OCI-M1 (cell line): Measurements from ENCODE around the gene OPN4.

ENCODE experiments used
- DNase-seq: peaks from one replicate; lab custom pipeline; 2025; lab: John Stamatoyannopoulos, UW

Gene OPN4

DNA sequence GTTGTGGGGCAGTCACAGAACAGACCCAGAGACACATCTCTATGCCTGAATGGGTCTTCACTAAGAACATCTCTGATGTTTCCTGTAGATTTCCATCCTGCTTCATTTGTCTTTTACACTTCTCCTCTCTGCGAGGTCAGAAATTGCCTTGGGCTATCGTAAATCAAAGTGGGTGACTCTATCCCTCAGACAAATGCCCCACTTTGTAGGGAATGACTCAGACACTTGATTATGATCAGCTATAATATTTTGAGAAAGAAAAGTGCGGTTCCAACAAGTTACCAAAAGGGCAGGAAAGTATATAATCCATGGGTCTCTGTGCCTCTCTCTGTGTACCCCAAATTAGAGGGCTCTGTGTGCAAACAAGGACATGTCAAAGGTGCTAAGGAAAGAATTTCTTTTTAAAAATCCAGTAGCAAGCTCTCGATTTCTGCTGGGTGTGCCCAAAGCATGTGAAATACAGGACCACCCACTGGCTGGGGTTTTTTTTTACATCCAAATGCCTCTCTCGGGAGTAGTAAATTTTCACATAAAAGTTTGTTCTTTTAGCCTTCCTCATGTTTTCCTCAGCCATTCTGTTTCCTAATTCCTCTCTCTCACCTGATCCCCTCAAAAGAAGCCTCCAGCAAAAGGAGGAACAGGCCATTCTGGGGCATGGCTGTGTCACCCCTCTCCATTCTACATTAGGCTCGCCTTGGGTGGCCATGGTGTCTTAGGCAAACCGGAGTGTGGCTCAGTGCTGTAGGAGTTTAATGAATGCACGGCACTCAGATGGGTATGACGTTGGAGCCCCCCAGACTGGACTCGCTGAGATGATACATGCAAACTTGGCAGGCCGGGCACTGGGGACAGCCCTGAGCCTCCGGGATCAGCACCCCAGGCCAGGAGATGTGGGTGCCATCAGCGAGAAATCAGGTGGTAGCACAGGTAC is 6.3 kb upstream of the OPN4 start:
- no peak for DNase-seq

DNA sequence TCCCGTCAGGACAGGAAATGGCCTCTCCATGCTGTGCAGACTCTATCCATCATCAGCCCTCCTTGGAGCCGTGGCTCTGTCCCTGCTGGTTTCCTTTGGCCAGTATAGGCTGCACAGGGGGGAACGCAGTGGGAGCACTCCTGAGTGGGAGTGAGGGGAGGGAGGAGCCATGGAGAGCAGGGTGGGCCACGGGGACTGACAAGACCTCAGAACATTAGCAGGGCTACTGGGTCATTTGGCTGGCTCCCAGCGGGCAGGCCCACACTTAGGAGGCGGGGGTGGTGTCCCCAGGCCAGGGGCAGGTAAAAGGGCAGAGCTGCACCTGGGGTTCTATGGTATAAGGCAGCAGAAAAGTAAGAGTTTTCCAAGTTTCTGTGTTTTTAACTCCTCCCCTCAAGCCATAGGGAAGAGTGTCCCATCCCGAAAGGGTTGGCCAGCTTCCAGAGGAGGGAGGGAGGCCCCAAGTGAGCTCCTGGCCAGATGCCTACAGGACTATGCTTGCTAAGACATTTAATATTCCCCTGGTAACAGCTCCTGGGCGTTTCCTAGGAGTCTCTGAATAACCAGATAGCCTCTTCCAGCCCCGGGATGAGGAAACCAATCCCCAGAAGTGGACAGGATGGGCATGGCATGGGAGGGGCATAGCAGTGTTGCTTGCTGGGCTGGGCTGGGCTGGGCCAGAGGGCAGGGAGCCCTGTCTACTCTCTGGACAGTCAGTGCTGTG is 5.5 kb upstream of the OPN4 start:
- no peak for DNase-seq

DNA sequence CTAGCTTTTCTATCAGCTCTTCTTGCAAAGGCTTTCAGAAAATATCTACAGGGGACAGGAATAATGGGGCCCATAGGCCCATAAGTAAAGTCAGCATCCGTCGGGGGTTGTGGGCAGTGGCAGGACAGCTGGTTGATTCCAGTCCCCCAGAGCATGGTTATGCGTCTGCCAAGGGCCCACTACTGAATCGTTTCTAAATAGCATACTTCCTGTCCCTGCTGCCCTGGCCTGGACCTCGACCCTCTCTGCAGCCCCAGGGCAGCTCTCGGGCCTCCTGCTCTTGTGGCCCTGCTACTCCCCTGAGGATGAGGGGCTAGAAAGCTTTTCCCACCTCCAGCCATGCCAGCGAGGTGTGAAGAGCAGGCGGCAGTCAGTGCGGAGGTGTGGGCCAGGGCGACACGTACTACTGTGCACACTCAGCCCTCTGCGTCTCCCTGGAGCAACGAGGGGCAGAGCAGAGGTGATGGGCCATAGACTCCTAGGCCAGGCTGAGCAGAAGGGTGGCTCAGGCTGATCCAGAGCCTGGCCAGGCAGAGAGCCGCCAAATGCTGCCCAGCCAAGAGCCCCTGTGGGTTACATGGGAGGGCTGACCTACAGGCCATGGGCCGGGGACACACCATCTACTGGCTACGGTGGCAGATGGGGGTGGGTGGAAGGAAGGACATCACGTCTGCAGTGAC is 4.7 kb upstream of the OPN4 start:
- DNase-seq, result no peak

DNA sequence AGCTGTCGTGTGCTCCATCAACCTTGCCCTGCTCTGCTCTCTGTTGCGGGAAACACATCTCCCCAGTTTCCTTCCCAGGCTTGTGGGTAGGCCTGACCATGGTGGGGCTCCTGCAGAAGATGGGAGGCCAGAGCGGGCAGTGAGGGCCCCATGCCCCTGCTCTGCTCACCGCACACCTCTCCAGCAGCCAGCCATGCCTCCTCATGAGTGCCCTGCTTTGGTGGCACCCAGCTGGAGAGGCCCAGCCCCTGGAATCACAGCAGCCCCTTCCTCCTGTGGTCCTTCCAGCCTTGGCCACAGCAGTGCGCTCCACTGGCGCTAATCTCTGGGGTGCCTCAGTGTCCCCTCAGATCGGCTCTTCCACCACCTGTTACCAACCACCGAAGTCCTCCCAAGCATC is 4.2 kb upstream of the OPN4 start:
- DNase-seq, result no peak

DNA sequence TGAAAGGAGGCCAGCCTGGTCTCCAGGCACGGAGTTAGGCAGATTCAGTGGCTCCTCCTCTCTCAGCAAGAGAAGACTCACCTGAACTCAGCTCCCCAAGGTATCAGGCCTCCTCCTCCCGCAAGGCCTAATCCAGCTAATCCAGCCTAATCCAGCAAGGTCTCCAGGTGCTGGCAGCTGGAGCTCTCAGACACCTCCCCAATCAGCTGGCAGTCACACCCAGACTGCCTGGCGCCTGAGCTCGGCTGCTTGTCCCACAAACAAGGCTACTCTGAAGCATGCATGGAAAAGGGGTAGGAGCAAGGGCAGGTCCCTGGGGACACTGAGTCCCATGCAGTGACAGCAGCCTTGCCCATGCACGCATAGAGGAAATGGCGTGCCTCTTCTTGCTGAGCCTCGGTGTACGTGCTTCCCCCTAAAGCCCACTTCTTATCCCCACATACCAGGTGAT is 3.3 kb upstream of the OPN4 start:
- DNase-seq, result no peak

DNA sequence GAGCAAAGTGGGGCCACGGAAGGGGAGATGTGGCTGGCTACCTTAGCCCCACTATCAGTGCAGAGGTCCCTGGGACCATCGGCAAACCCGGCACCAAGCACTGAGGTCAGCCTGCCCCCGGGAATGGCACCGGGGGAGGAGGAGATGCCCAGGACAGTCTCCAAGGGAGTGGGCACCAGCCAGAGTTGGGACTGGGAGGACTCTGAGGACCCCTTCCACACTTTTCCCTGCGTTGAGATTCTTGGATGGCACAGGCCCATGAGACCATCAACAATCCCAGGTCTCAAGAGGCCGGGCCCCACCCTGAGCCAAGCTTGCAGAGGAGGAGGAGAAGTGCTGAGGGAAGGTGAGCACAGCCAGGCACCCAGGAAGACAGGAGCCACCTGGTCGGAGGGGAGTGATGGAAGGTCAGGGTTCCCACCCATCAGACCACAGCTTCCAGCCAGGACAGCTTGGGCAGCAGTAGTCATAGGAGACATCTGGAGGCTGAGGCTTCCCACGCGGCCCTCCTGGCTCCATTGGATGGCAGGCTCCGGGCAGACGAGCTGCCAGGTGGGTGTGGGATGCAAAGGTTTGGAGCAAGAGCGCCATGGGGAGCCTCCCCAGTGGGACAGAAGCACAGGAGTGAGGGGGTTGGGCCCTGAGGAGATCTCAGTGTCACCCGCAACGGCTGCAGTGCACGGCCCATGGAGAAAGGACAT is 2.6 kb upstream of the OPN4 start:
- DNase-seq, result no peak

DNA sequence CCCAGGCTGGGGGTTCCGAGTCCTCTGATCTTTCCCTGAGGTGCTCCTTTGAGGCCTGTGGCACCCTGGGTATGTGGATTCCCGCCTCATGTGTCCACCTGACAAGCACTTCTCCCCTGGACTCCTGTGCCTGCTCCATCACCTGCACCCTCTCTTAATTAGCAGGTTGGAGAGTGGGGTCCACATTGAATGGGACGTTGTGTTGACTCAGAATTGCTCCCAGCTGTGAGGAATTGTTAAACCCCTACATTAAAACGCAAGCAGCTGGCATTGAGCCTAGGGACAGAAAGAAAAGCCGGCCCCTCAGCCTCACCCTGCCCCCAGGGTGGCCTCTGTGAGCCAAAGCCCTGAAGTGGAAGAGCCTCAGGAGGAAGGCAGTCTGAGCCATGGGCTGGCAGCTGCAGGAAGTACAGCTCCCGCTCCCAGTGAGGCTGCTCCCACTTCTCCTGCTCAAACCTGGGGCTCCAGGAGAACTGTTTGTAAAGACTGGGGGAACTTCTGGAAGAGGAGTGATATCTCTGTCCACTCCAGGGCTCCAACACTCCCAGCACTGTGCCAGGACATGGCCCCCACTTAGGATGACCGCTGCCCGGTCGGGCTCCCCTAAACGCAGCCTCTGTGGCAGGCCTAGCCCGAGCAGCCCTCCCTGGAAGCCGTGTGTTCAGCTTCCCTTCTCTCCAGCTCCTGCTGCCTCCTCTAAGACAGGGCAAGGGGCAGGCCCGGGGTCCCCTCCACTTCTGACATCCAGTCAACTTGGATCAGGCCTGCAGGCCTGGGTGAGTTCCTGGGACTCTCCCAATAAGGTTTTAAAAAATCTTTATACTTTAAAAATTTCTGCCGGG is 1.8 kb upstream of the OPN4 start:
- no peak for DNase-seq

DNA sequence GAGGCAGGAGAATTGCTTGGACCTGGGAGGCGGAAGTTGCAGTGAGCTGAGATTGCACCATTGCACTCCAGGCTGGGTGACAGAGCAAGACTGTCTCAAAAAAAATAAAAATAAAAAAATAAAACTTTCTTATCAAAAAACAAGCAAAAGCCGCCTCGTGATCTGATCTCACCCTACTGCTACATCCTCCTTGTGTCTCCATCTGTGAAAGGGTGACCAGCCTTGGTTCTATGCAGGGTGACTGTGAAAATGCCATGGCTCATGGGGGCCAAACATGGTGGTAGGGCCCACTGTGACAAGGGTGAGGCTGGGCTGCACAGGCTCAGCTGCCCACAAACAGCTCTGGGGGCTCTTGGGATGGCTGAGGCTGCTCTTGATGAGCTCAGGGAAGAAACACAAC is 968 bp upstream of the OPN4 start:
- no peak for DNase-seq

DNA sequence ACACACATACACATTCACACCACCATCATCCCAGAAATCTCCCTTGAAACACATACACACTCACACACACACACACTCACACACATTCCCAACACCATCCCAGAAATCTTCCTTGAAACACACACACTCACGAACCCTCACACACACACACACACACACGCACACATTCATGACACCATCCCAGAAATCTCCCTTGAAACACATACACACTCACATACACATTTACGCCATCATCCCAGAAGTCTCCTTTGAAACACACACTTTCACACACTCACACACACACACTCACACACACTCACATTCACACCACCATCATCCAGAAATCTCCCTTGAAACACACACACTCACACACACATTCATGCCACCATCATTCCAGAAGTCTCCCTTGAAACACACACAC is 360 bp upstream of the OPN4 start:
- DNase-seq, result no peak

DNA sequence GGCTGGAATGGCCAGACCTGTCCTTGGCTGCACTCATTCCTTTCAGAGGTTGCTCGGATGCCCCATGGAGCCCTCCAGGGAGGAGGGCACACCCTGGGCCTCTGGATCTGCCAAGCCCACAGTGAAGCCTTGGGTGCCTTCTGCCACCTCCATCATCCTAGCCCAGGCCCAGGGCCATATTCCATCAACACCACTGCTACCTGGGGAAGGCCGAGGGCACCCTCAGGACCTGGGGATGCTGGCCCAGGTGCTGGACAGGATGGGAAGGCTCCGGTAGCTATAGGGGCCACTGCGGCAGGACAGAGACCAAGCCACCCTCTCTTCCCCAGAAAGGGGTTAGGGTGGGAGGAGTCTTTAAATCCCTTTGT is 810 bp downstream of the OPN4 start:
- DNase-seq, result no peak

DNA sequence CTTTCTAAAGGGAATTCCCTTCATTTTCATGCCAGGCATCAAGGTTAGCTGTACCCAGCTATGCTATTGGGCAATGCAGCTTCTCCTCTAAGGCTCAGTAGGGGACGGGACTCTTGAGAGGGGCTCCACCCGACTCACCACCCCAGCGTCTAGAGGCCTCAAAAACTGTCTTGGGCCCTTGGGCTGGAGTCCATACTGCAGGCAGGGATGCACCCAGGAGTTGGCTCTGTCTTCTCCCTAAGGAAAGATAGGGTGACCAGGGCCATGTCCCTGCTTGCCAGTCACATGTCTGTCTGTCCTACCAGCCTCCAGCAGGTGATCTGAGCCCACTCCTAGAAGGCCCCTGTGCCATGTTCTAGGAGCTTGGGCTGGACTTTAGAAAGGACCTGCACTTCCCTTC is 1.2 kb downstream of the OPN4 start:
- DNase-seq, result no peak

DNA sequence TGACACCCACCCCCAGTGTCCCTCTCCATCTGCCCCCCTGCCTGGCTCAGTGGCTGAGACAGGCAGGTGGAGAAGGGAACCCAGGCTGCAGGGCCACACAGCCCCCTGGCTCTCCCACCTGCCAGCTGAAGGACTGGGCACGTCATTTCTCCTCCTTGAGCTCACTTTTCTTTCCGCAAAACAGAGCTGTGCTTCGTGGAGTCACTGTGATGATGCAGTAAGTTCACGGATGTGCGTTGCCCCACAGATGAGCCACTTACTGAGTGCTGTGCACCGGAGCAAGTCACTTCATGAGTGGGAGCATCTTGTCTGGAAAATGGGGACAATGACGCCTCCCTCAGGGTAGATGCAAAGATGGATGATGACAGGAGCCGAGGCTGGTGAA is 2.7 kb downstream of the OPN4 start:
- no peak for DNase-seq

DNA sequence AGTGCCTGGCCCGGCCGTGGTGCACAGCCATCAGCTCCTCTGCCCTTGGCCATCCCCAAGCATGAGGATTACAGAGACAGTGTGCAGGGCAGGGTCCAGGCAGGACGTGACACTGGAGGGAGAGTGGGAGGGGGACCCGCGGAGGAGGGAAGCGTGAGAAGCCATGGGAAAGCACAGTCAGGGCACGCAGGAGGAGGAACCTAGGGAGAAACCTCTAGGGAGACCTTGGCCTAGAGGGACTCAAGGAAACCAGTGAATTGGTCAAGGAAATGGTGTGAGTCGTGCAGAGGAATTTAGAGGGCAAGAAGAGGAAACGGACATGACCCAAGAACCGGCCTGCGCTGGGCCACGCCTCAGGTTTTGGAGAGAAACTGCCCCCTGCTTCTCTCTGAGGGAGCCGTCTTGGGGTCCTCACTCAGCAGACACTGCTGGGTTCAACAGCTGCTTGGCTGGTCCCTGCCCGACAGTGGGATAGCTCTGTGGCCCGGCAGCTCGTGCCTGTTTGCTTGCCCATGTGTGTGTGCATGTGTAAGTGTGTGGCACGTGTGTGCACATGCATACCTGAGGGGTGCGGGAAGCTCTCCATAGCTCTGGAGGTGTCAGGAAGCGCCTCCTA is 3.2 kb downstream of the OPN4 start:
- DNase-seq, result no peak

DNA sequence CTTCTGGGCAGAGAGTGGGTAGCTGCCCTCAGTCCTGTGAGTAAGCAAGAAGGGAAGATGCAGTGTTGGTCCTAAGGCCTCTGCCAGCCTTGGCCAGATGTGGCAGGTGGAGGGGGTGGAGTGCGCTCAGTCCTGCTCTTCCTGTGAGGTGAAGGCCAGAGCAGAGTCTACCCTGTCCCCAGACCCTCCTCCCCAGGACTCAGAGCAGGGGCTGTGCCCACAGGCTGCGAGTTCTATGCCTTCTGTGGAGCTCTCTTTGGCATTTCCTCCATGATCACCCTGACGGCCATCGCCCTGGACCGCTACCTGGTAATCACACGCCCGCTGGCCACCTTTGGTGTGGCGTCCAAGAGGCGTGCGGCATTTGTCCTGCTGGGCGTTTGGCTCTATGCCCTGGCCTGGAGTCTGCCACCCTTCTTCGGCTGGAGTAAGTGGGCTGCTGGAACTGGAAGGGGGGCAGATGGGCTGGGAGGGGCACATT is 4.0 kb downstream of the OPN4 start:
- DNase-seq, result no peak

DNA sequence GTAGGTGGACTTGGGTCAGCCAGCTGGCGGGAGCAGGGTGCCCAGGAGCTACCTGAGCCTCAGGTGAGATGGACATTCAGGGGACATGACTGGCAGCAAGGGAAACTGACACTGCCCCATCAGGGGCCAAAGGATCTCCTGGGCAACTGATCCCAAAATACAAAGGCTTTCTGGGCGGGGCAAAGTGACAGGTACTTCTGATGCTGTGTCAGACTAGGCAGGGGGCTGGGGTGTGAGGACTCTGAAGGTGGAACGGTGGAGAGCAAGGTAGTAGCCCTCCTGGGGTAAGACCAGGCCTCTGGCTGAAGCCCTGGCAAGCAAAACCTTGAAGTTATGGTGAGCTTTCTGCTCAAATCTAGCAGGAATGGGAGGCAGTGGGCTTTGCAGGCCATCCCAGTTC is 4.4 kb downstream of the OPN4 start:
- no peak for DNase-seq

DNA sequence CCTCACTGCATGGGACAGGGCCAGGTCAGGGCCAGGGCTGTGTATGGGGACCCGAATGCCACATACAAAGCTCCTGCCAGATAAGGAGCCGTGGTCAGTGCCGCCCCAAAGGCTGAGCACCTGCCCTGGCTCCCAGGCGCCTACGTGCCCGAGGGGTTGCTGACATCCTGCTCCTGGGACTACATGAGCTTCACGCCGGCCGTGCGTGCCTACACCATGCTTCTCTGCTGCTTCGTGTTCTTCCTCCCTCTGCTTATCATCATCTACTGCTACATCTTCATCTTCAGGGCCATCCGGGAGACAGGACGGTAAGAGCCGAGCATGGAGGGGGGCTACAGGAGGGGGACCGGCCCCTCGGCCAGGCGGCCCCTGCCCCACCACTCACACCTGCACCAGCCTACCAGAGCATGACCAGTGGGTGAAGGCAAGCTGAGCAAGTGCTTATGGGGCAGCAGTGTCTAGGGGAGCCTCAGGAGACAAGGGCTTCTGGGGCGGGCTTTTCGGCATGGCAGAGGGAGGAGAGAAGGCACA is 4.9 kb downstream of the OPN4 start:
- DNase-seq, result no peak

DNA sequence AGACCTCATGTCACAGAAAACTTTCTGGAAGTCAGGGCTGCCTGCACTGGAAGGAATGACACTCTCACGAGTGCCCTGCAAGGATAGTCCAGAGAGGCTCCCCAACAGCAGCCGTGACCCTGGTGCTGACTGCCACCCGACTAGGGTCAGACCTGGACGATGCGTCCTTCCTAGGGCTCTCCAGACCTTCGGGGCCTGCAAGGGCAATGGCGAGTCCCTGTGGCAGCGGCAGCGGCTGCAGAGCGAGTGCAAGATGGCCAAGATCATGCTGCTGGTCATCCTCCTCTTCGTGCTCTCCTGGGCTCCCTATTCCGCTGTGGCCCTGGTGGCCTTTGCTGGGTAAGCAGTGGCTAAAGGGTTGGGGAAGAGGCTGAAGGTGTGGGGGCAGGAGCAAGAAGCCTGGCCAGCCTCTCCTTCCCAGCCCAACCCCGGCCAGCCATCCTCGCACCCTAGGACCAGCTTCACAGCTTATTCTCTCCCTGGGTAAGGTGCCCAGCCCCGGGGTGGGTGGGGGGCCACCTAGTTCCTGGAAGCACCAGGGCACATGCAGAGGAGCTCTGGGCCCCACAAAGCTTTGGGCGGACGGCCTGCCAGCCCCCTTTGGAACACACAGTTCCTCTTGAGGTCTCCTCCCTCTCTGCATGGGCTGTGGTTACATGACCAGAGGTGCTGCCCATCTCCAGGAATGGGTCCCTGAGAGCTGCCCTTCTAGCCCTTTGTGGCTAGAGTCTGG is 5.5 kb downstream of the OPN4 start:
- DNase-seq, result no peak

DNA sequence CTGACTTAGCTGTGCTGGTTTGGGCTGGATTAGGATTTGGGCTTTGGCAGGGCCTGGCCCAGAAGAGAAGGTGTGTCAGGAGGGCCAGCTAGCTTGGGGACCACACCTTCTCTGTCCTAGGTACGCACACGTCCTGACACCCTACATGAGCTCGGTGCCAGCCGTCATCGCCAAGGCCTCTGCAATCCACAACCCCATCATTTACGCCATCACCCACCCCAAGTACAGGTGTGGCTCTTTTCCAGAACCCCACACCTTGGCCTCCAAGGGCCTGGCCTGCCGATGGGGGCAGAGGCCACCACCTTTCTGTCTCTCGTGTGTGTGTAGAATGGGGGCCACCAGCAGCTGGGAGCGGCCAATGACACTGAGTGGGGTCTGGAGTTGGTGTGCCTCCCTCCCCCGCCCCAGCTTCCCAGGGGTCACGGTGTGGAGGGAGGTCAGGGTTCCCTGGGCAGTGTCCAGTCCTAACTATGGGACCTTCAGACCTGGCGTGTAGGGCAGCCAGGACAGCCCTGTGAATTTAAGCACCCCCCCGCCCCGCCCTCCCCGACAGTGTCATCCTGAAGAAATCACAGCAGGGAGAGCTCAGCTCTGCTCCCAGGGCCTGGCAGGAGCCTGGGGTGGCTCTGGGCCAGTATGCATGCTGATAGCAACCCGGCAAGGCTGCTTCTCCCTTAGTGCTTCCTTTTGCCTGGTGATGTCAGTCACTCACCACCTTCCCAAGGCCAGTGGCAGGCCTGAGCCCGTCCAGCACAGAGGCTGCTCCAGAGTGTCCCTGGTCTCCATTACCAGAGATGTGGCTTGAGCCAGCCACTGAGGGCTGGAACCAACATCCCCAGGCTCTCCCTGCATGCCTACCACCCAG is 7.0 kb downstream of the OPN4 start:
- no peak for DNase-seq
